Mucosa of stomach (tissue), 1 donor: ENCODE measurements around the gene A4GALT.

Experiments used
- H3K27me3 ChIP-seq: one replicate; pipeline ENCODE4 v1.7.0; 2013; ENCODE audit warnings: mild to moderate bottlenecking, low read length; ENCODE audit not compliant: control insufficient read depth, insufficient read depth
- H3K36me3 ChIP-seq: one replicate; pipeline ENCODE4 v1.7.0; 2013; ENCODE audit warnings: low read length; ENCODE audit not compliant: control insufficient read depth, insufficient read depth
- H3K4me1 ChIP-seq: one replicate; pipeline ENCODE4 v1.7.0; 2013; ENCODE audit warnings: mild to moderate bottlenecking, low read length; ENCODE audit not compliant: control insufficient read depth, insufficient read depth
- H3K4me3 ChIP-seq: one replicate; pipeline ENCODE4 v1.7.0; 2013; ENCODE audit warnings: low read length
- H3K9ac ChIP-seq: one replicate; pipeline ENCODE4 v1.7.0; 2013; ENCODE audit warnings: mild to moderate bottlenecking, low read length, moderate library complexity
- H3K9me3 ChIP-seq: one replicate; pipeline ENCODE4 v1.7.0; 2013; ENCODE audit warnings: mild to moderate bottlenecking, low read length, moderate library complexity; ENCODE audit not compliant: control insufficient read depth
- donor health status: Pancreatic carcinoma.

A4GALT gene

GRCh38 chr22:42696331-42696967 lies 24.2 kb downstream of the A4GALT start:
- H3K9ac ChIP-seq: no peak overlapping the region
- no peaks in the 10 kb centered on the region for H3K27me3 ChIP-seq
- H3K4me1 ChIP-seq: peaks cover 20% of the 10 kb centered on the region
- no peaks in the 10 kb centered on the region for H3K9me3 ChIP-seq
- H3K4me3 ChIP-seq: no peak overlapping the region
- H3K36me3 ChIP-seq: no peaks in the 10 kb centered on the region

DNA sequence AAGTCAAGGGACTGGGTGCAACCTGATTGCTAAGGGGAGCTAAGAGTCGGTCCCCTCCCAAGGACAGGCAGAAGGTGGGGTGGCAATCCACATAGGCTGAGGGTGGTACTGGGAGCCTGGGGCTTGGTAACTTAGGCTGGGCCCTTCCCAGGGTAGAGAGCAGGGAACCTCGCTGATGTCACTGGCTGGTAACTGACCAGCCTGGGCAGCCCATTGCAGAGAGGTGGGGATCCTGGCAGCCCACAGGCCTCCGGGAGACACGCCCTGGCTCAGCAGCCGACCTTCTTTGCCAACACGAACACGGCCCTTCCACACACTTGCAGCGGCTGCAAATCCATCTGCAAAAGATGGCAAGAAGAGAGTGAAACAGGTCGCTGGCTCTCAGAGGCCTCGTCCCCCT lies 25.4 kb downstream of the A4GALT start:
- Histone ChIP-seq H3K4me1 (peaks cover 20% of the 10 kb centered on the region), H3K9me3 (no peaks in the 10 kb centered on the region), H3K36me3 (no peaks in the 10 kb centered on the region), H3K27me3 (no peaks in the 10 kb centered on the region), H3K4me3 (no peak overlapping the region), H3K9ac (no peak overlapping the region)

DNA sequence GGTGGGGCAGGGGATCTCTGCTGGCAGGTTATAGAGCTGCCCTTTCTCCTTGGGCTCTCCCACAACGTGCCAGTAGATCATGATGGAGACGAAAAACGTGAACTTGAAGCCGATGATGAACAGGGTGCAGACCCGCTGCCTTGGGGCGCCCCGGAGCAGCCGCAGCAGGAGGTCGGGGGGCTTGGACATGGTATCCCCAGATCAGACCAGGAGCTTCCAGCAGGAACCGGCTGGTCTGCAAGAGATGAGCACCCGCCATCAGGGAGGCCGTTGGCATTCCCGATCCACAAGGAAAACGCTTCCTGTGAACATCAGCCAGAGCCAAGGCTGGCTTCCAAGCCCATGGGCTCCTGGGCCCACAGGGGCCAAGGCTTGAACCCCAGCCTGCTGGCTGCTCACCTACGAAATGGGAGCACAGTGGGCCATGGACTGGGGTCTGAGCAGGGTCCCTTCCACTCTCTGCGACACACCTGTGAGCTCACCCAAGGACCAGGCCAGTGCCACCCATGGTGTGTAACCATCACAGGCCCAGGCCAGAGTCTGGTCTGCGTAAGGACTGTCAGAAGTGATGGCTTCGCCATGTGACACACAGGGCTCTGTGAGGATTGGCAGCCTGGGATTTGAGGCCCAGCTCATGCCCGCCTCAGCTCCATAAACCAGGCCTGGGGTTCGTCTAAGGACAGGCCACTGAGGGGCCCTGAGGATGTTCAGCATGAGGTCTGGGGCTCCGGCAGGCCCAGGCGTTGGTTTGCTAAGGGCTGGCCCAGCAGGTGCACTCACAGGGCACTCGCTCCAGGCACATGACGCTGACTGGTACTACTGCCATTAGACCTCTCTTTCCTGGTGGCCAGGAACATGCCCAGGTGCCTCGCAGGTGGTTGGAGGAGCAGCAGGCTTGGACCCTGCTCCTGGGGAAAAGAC lies 26.6 kb downstream of the A4GALT start:
- peaks cover 20% of the 10 kb centered on the region for H3K4me1 ChIP-seq
- H3K27me3 ChIP-seq: no peaks in the 10 kb centered on the region
- no peak overlapping the region for H3K4me3 ChIP-seq
- H3K9me3 ChIP-seq: no peaks in the 10 kb centered on the region
- no peaks in the 10 kb centered on the region for H3K36me3 ChIP-seq
- no peak overlapping the region for H3K9ac ChIP-seq

- H3K27me3 ChIP-seq: no peaks in the 10 kb centered on the region
- no peak overlapping the region for H3K9ac ChIP-seq
- no peak overlapping the region for H3K4me3 ChIP-seq
- peaks cover 21% of the 10 kb centered on the region for H3K4me1 ChIP-seq
- no peaks in the 10 kb centered on the region for H3K9me3 ChIP-seq
- no peaks in the 10 kb centered on the region for H3K36me3 ChIP-seq
These were observed 27.5 kb downstream of the A4GALT start for GRCh38 chr22:42693055-42693762.

DNA sequence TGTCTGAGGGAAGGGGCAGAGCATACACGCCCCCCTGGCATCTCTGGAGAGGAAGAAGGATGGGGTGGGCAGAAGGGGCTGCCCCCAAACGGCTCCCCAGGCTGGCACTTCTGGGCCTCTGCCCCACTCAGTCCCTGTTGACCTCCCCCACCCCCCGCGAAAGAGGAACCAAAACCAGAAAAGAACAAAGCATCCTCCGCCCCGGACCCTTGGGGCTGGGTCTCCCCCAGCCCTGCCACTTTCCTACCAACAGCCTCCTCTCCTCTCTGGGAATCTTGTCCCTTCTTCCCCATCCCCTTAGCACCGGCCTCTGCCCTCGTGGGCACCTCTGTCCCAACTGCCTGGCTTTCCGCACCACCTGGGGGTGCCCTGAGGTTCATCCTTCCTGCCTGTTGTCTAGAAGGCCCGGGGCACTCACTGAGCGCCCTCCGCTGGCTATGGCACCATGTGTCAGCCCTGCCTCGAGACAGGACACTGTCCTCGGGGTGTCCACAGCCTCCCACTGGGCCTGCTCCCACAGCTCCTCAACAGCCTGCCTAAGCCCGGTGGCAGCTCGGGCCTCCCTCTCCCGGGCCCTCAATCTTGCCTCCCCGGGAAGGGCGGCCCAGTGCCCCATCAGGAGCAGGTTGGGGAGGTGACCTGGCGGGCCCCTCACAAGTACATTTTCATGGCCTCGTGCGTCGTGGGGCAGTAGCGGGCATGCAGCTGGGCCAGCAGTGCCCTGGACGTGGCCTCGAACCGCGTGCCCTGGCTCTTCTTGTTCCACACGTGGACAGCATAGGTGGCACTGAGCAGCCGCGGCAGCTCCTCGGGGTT lies 28.2 kb downstream of the A4GALT start:
- H3K4me3 ChIP-seq: no peak overlapping the region
- H3K4me1 ChIP-seq: peaks cover 21% of the 10 kb centered on the region
- no peaks in the 10 kb centered on the region for H3K27me3 ChIP-seq
- no peaks in the 10 kb centered on the region for H3K36me3 ChIP-seq
- no peaks in the 10 kb centered on the region for H3K9me3 ChIP-seq
- no peak overlapping the region for H3K9ac ChIP-seq

- H3K9ac ChIP-seq: no peak overlapping the region
- no peaks in the 10 kb centered on the region for H3K9me3 ChIP-seq
- H3K4me1 ChIP-seq: peaks cover 25% of the 10 kb centered on the region
- H3K36me3 ChIP-seq: no peaks in the 10 kb centered on the region
- H3K27me3 ChIP-seq: no peaks in the 10 kb centered on the region
- no peak overlapping the region for H3K4me3 ChIP-seq
These were observed 29.2 kb downstream of the A4GALT start for GRCh38 chr22:42691440-42691839.

DNA sequence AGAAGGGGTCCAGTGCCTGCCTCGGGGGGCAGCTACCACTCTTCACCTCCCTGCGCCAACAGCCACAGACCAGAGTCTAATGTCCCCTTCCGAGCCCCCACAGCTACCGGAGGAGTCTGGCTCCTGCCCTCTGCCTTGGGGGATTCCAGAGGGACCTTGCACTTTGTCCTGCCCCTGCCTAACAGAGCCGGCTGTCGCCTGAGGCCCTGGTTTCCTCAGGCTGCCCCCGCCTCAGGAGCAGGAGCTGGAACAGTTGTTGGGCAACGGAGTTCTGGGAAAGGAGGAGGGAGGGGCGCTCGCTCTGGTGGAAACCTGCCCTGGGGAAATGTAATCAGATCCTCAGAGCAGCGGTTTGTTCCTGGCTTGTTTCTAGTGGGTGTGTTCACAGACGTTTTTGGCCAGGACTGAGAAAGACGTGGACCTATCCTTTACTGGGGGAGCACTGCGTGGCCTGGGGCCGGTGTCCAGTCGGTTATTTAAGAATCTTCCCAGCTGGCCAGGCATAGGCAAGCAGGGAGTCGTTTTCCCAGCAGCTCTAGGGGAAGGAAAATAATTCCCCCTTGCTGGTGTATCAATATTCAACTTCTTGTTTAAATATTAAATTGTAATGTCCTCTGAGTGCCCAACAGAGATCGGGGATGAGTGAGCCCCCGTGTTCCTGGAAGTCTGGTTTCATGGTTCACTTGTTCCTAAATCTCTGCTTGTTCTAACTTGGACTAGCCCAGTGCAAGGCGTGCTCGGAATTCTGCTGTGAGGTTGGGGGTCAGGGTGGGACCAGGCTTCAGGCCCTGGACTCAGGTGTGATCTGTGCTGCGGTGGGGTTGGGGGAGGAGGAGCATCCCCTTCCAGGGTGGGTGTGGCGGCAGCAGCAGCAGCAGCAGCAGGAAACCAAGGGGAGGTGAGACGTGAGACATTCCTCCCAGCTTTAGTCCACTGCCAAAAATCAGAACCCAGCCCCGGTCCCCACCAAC lies 32.1 kb downstream of the A4GALT start:
- H3K9me3 ChIP-seq: no peaks in the 10 kb centered on the region
- H3K4me1 ChIP-seq: peaks cover 31% of the 10 kb centered on the region
- H3K27me3 ChIP-seq: no peaks in the 10 kb centered on the region
- no peak overlapping the region for H3K9ac ChIP-seq
- no peaks in the 10 kb centered on the region for H3K36me3 ChIP-seq
- no peak overlapping the region for H3K4me3 ChIP-seq

- Histone ChIP-seq H3K9me3 (no peaks in the 10 kb centered on the region), H3K36me3 (no peaks in the 10 kb centered on the region), H3K27me3 (no peaks in the 10 kb centered on the region), H3K4me3 (no peak overlapping the region), H3K9ac (no peak overlapping the region), H3K4me1 (peaks cover 31% of the 10 kb centered on the region)
These were observed 33.7 kb downstream of the A4GALT start for GRCh38 chr22:42686756-42687491.

DNA sequence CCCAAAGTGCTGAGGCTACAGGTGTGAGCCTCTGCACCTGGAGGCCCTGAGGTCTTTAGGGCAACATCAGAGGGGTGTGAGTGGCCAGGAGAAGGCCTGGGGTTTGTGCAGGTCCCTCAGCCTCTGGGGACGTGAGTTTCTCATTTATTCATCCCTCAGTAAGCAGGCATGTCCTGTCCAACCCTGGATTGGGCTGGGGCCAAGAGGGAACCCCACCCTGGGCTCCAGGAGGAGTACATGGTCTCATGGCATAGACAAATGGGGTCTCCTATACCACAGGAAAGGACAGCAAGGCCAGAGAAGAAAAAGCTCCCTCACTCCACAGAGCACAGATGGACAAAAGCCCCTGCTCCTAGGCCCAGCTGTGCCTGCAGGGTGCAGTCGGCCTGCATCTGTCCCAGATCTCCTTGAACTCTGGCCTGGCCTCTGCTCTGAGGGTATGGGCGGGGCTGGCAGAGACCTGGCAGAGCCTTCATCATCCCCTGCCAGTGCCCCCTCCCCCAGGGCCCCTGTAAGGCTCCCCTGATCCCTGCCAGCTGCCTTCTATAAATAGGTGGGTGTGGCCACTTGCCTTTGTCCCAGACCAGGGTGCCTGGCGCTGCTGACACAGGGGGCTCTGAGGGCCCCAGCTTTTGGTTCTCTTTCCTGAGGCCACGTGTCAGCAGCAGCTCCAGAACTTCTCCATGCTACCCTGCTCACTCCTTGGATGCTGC lies 34.6 kb downstream of the A4GALT start:
- Histone ChIP-seq H3K4me1 (peaks cover 31% of the 10 kb centered on the region), H3K4me3 (no peak overlapping the region), H3K27me3 (no peaks in the 10 kb centered on the region), H3K36me3 (no peaks in the 10 kb centered on the region), H3K9me3 (no peaks in the 10 kb centered on the region), H3K9ac (no peak overlapping the region)
